Measurements from ENCODE around the gene CCDC18.
"Not testable (repeated sequence)": the region's sequence is repeated elsewhere in the genome, so short reads cannot be mapped to it uniquely, and the experiment has no call there.

The CCDC18 gene

GRCh38 chr1:93178418-93178817, 2.1 kb upstream of the CCDC18 start:
- DNase-seq: no peak

GRCh38 chr1:93179886-93180722, 420 bp upstream of the CCDC18 start, which contains the start of gene TMED5:
TMED5 (minus strand) TSS chr1:93180413; CDS start chr1:93180242, 171 bp downstream.
- peak; percentile 97 to 98 for DNase-seq

GRCh38 chr1:93186667-93187066, 6.1 kb downstream of the CCDC18 start:
- DNase-seq: no peak

GRCh38 chr1:93190432-93190831, 9.9 kb downstream of the CCDC18 start:
- no peak for DNase-seq

GRCh38 chr1:93194231-93194990, 13.9 kb downstream of the CCDC18 start:
- no peak for DNase-seq

- no peak for DNase-seq
Observed at GRCh38 chr1:93196591-93196990, 16.1 kb downstream of the CCDC18 start.

- DNase-seq: no peak
Observed at GRCh38 chr1:93199150-93199549, 18.6 kb downstream of the CCDC18 start.

GRCh38 chr1:93200086-93200620, 19.6 kb downstream of the CCDC18 start:
- DNase-seq: no peak

- no peak for DNase-seq
Observed at GRCh38 chr1:93200714-93201113, 20.2 kb downstream of the CCDC18 start.

GRCh38 chr1:93205892-93206566, 25.5 kb downstream of the CCDC18 start:
- no peak for DNase-seq

GRCh38 chr1:93206567-93206954, 26.0 kb downstream of the CCDC18 start:
- no peak for DNase-seq

- DNase-seq: no peak
Observed at GRCh38 chr1:93207211-93207610, 26.7 kb downstream of the CCDC18 start.

GRCh38 chr1:93215322-93215721, 34.8 kb downstream of the CCDC18 start:
- no peak for DNase-seq

GRCh38 chr1:93219443-93219842, 38.9 kb downstream of the CCDC18 start:
- DNase-seq: peak in 1 of 2 donors; percentile 31

GRCh38 chr1:93220716-93221115, 40.2 kb downstream of the CCDC18 start:
- DNase-seq: not testable (repeated sequence)

GRCh38 chr1:93221913-93222312, 41.4 kb downstream of the CCDC18 start:
- no peak for DNase-seq

GRCh38 chr1:93223023-93223675, 42.6 kb downstream of the CCDC18 start:
- no peak for DNase-seq

GRCh38 chr1:93235261-93235660, 54.7 kb downstream of the CCDC18 start:
- no peak for DNase-seq

- no peak for DNase-seq
Observed at GRCh38 chr1:93237021-93237420, 56.5 kb downstream of the CCDC18 start.

GRCh38 chr1:93238425-93238824, 57.9 kb downstream of the CCDC18 start:
- no peak for DNase-seq

- DNase-seq: no peak
Observed at GRCh38 chr1:93239863-93240262, 59.3 kb downstream of the CCDC18 start.

- DNase-seq: not testable (repeated sequence)
Observed at GRCh38 chr1:93243233-93243632, 62.7 kb downstream of the CCDC18 start.
